ENCODE measurements around the gene PNMT. TPM values are rescaled to one million over a fixed set of nuclear protein-coding genes. Genes with fewer than 3 reads are reported as not detected.

PNMT gene
- total and polyA plus RNA-seq, 2 of the 8 experiments (the other 6 are each of a cell fraction or from before 2014, with no cell fraction given) = 5.6 to 10.9 TPM

DNA sequence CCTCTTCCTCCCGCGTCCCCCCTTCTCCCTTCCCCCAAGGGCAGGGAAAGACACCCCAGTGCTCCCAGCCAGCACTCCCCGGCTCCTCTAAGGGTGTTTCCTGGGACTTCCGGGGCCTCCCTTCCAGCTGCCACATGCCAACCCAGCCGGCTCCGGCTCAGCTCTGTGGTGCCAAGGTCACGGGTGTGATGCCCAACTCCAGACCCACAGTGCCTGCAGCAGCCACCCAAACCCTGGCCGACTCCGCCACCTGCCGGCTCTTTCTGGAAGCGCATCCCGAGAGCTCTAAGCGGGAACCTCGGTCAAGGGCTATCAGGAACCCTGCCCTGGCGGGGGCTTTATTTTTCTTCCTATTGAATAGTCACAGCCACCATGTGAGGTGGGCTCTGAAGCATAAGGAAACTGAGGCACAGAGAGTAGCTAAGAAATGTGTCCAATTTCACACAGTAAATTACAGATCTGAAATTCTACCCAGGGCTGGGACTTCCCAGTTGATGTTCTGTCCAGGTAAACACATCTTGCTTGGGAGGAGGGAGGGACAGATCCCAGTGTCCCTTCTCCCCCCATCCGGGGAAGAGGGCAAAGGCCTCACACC lies 44.8 kb upstream of the PNMT start:
- Histone ChIP-seq H2BK5ac (ENCODE audit: low read depth, low read length) (no peak overlapping the region), H3K23ac (ENCODE audit: insufficient read length) (no peak overlapping the region), H3K23me2 (ENCODE audit: low read depth, low read length) (peaks cover 15% of the 10 kb centered on the region), H4K91ac (replicated peaks; ENCODE audit: insufficient read length, low read length) (peak overlapping the region; percentile 31), H3K9me3 (ENCODE audit: insufficient read depth in 2 of 2, low read depth in 1 of 2, low read length in 1 of 2) (no peaks in the 10 kb centered on the region), H4K8ac (ENCODE audit: extremely low read depth, insufficient read depth, low read length) (no peak overlapping the region), H3K56ac (replicated peaks; ENCODE audit: insufficient read length, low read depth, low read length) (no peak overlapping the region), H3K18ac (ENCODE audit: extremely low read depth, low read length) (peak overlapping the region; percentile 32; the same call in 1 of the 2 replicates), H4K20me1 (replicated peaks in 1 of 2; ENCODE audit: control insufficient read depth in 1 of 2, insufficient read depth in 2 of 2, low read length in 2 of 2) (peaks cover 0 to 1% of the 10 kb centered on the region in 2 experiments), H3K14ac (ENCODE audit: insufficient read length) (no peak overlapping the region), H2AFZ (ENCODE audit: low read length) (no peak overlapping the region), H4K5ac (ENCODE audit: insufficient read length, low read depth, low read length) (no peak overlapping the region), H3K79me1 (ENCODE audit: low read depth, low read length) (no peaks in the 10 kb centered on the region), H2AK5ac (ENCODE audit: low read depth, low read length) (no peak overlapping the region), H3K36me3 (ENCODE audit: control insufficient read depth in 2 of 4, insufficient read depth in 4 of 4, low read length in 3 of 4) (no peaks in the 10 kb centered on the region), H3K4ac (replicated peaks; ENCODE audit: insufficient read length, low read depth, low read length) (no peak overlapping the region), H2BK15ac (ENCODE audit: low read length) (peak overlapping the region; percentile 46; the same call in 1 of the 2 replicates), H3K9ac (replicated peaks in 1 of 4; ENCODE audit: extremely low read depth in 1 of 4, low read depth in 3 of 4, low read length in 3 of 4) (no peak overlapping the region), H3K4me3 (ENCODE audit: extremely low read depth in 1 of 4, insufficient read depth in 2 of 4, low read depth in 3 of 4, low read length in 4 of 4) (no peak overlapping the region), H2BK20ac (ENCODE audit: low read length) (peak overlapping the region; percentile 72), H3K27me3 (replicated peaks in 1 of 4; ENCODE audit: control insufficient read depth in 3 of 4, extremely low read depth in 1 of 4, insufficient read depth in 3 of 4, low read length in 3 of 4) (peaks cover 13 to 57% (median 50%) of the 10 kb centered on the region in 4 experiments), H3K4me1 (replicated peaks in 1 of 4; ENCODE audit: control insufficient read depth in 3 of 4, insufficient read depth in 4 of 4, low read length in 3 of 4) (peaks cover 4 to 25% (median 20%) of the 10 kb centered on the region in 4 experiments), H2BK120ac (replicated peaks; ENCODE audit: low read depth, low read length) (no peak overlapping the region), H2BK12ac (ENCODE audit: low read depth, low read length) (0 out of 2 replicates have a peak overlapping the region, but pooled peaks have one; percentile 27), H3K4me2 (ENCODE audit: insufficient read depth in 1 of 2, low read depth in 2 of 2, low read length in 2 of 2) (peak overlapping the region in 1 of 2 experiments; percentile 5; a peak in 1 of 4 replicates), H3K79me2 (ENCODE audit: control insufficient read depth in 1 of 2, insufficient read depth in 2 of 2, low read length in 2 of 2) (no peaks in the 10 kb centered on the region), H3K27ac (ENCODE audit: low read depth, low read length) (no peak overlapping the region)
- DNase-seq (ENCODE audit: low read depth in 1 of 2, low spot score in 2 of 2) (peak in 1 of 2 experiments; percentile 99), FAIRE-seq (peak; percentile 32)
- 22% methylated on average over 16 of the region's 16 CpGs; no CpG with 5 or more reads in 1 of the 2 experiments for WGBS, 2 experiments (ENCODE audit: extremely low coverage in 1 of 2, insufficient coverage in 1 of 2, insufficient read length in 1 of 2, insufficient replicate concordance in 2 of 2, low coverage in 1 of 2, low lambda C conversion rate in 2 of 2, missing lambda C conversion rate in 1 of 2)
- ChIA-PET POLR2A (ENCODE audit: partially characterized antibody) (interaction anchor here (0.6 to 2.6 kb wide), 7 partner anchors 10 to 76 kb away, joined by 3 to 9 read pairs (median 4); partner anchors contain the start of gene PGAP3), CTCF (ENCODE audit: partially characterized antibody) (interaction anchor here (0.6 to 49.2 kb wide), 30 partner anchors 0 to 742 kb away, joined by 3 to 1885 read pairs (median 4); partner anchors contain the start of genes ERBB2, NEUROD2, PGAP3 and PNMT)
- TF ChIP-seq SIX5 (IDR thresholded peaks at IDR 0.05; ENCODE audit: low read depth, low read length) = no peak
- TF ChIP-seq CBX5 (IDR thresholded peaks at IDR 0.05; ENCODE audit: low read depth, low read length) = no peak
- TF ChIP-seq MAFK (IDR thresholded peaks at IDR 0.05; ENCODE audit: low read depth, low read length) = no peak
- TF ChIP-seq POLR2A (IDR thresholded peaks at IDR 0.05; ENCODE audit: control extremely low read depth in 1 of 2, low read depth in 2 of 2, low read length in 2 of 2) = no peak
